Kidney capillary endothelial cell (primary cell): ENCODE measurements around the gene PCBP2.

Experiments used
- DNase-seq: peaks from one replicate; pipeline ENCODE4 v3.0.0-alpha.2; 2018; ENCODE audit warnings: low spot score

The PCBP2 gene

GRCh38 chr12:53493610-53494391 is 41.9 kb downstream of the PCBP2 start:
- no peak for DNase-seq

GRCh38 chr12:53495903-53496751 is 44.2 kb downstream of the PCBP2 start:
- no peak for DNase-seq

- no peak for DNase-seq
Observed at GRCh38 chr12:53496752-53497032, 44.8 kb downstream of the PCBP2 start.

- DNase-seq = no peak
Observed at GRCh38 chr12:53497461-53497860, 45.6 kb downstream of the PCBP2 start.

GRCh38 chr12:53498235-53498630 is 46.3 kb downstream of the PCBP2 start:
- no peak for DNase-seq

GRCh38 chr12:53499266-53500141 is 47.6 kb downstream of the PCBP2 start, which contains the start of gene MAP3K12:
TSS of gene MAP3K12 (minus strand) at chr12:53499458. CDS start at chr12:53487391, 12,067 bp downstream.
- DNase-seq = peak; percentile 36

DNA sequence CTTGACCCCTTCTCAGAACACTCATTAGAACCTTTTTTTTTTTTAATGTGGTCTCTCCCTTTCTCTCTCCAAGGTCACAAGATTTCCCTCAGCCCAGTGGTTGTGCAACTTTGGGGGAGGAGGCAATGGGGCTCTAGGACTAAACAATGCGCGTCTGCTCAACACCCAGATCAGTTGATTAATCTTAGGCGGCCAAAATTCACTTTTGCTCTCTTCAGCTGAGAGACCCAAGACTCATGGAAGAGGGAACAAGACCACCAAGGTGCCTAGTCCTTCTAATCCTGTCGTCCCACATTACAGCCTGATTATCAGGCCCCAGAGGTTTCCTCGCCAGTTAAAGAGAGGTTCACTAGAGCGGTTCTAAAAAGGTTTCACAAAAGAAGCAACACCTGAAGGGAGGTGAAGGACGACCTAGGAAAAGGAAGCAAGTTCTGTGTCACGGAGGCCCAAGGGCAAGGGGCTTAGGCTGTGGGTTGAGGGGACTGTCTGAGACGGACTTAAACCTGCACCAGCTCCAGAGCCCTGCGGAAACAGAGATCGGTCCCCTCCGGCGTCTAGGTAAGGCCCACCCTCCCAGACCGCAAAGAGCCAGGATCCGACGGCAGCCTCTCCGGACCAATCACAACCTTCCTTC is 48.4 kb downstream of the PCBP2 start:
- no peak for DNase-seq

GRCh38 chr12:53500776-53501614 is 49.1 kb downstream of the PCBP2 start, which contains the start of gene TARBP2:
TSS of gene TARBP2 (plus strand) at chr12:53501283. CDS start at chr12:53501409, 126 bp downstream.
- DNase-seq = peak; percentile 99

GRCh38 chr12:53501615-53502181 is 49.8 kb downstream of the PCBP2 start:
- DNase-seq = no peak

GRCh38 chr12:53502331-53502730 is 50.4 kb downstream of the PCBP2 start:
- no peak for DNase-seq

DNA sequence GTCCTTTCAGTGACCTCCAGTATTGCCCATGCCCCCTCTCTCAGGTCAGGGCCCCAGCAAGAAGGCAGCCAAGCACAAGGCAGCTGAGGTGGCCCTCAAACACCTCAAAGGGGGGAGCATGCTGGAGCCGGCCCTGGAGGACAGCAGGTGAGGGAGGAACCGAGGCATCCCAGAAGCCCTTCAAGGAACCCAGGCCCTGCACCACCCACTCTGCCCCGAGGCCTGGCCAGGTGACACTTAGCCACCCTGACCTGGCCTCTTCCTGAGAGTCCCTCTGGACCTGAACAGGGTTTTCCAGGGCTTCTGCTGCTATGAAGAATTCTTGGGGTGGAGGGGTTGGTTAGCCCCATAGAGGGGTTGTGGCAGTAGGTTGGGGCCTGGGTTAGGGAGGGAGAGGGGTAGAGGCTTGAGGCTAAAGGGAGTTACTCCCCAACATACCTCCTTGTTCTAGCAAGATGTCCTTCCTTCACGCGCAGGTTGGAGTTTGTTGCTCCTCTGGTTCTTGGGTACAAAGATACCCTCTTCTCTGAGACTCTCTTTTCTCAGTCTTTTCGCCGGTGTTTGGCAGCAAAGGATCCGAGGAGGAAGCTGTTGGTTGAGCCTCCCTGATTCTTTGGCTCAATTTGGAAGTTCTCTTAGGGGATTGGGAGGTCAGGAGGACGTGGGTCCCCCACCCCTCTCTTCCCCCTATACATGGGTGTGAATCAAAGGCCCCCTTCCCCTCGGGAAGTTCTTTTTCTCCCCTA is 51.3 kb downstream of the PCBP2 start:
- DNase-seq = no peak

- DNase-seq = no peak
Observed at GRCh38 chr12:53504004-53504920, 52.4 kb downstream of the PCBP2 start.

GRCh38 chr12:53505086-53505485 is 53.2 kb downstream of the PCBP2 start:
- DNase-seq = no peak

GRCh38 chr12:53505555-53506449 is 53.9 kb downstream of the PCBP2 start:
- DNase-seq = no peak

GRCh38 chr12:53506450-53506785 is 54.5 kb downstream of the PCBP2 start:
- DNase-seq = no peak

- DNase-seq = no peak
Observed at GRCh38 chr12:53506881-53507602, 55.1 kb downstream of the PCBP2 start, which contains the start of gene NPFF. TSS of gene NPFF (minus strand) at chr12:53507484. CDS start at chr12:53507474, 10 bp downstream.

GRCh38 chr12:53507603-53507885 is 55.6 kb downstream of the PCBP2 start:
- DNase-seq = no peak
